ENCODE data around the gene BPTF. TPM values are rescaled to one million over a fixed set of nuclear protein-coding genes. Genes with fewer than 3 reads are reported as not detected.
"Not testable (repeated sequence)": the region's sequence is repeated elsewhere in the genome, so short reads cannot be mapped to it uniquely, and the experiment has no call there.

The BPTF gene
- polyA plus RNA-seq, 1 of the 3 experiments (the other 2 are of a cell fraction): 61.4 TPM

DNA sequence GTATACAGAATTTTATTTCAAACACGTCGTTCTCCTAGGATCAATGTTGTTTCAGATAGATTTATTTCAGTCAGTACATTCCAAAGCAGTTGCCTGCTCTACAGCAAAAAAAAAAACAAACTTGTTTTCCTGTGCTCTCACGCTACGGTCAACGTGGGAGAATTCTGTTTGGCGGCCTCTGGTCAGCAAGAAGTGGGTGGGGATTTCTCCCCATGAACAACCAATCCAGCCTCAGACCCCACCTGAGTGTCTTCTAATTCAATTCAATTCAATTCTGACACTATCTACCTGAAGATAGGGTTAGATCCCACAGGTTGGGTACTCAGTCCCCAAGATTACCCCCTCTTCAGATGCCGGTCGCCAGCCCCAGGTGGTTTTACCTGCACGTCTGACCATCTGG lies 148.9 kb downstream of the BPTF start:
- no peak for DNase-seq
- CTCF ChIA-PET: interaction anchor here (0.6 to 0.8 kb wide), 2 partner anchors 8 to 21 kb away, joined by 3 read pairs; no protein-coding TSS in a partner anchor
- no peaks in the 10 kb centered on the region for H3K79me2 ChIP-seq (ENCODE audit: insufficient read depth)
- no peaks in the 10 kb centered on the region for H3K27me3 ChIP-seq (ENCODE audit: insufficient read depth)
- no peak overlapping the region for H3K27ac ChIP-seq (ENCODE audit: low read depth in 2 of 2, low read length in 1 of 2)
- no peak overlapping the region for H3K4me3 ChIP-seq (ENCODE audit: low read depth in 2 of 2, low read length in 1 of 2)
- no peaks in the 10 kb centered on the region for H4K20me1 ChIP-seq (ENCODE audit: insufficient read depth)
- H3K4me2 ChIP-seq: no peak overlapping the region
- H3K9ac ChIP-seq: no peak overlapping the region
- H2AFZ ChIP-seq (ENCODE audit: low read depth): no peak overlapping the region
- peaks cover 4% of the 10 kb centered on the region for H3F3A ChIP-seq (replicated peaks; ENCODE audit: insufficient read depth)
- POLR2A ChIA-PET: interaction anchor here (0.6 to 1.0 kb wide), 2 partner anchors 12 to 19 kb away, joined by 3 read pairs; no protein-coding TSS in a partner anchor
- no peaks in the 10 kb centered on the region for H3K9me2 ChIP-seq
- no peaks in the 10 kb centered on the region for H3K4me1 ChIP-seq (ENCODE audit: control insufficient read depth in 1 of 2, insufficient read depth in 2 of 2, low read depth in 1 of 2, low read length in 1 of 2)
- WGBS (ENCODE audit: low lambda C conversion rate): 97% methylated on average over 9 of the region's 9 CpGs
- H3K9me3 ChIP-seq: no peaks in the 10 kb centered on the region
- no peak for TF ChIP-seq FOSL2 (IDR thresholded peaks at IDR 0.05; ENCODE audit: borderline replicate concordance, low read depth)
- no peak for TF ChIP-seq CHD2 (IDR thresholded peaks at IDR 0.05; ENCODE audit: low read length, partially characterized antibody)
- H3K36me3 ChIP-seq (replicated peaks in 1 of 2; ENCODE audit: control insufficient read depth in 1 of 2, insufficient read depth in 2 of 2, low read length in 1 of 2): peaks cover 28 to 76% of the 10 kb centered on the region in 2 experiments

- Histone ChIP-seq H3K27me3 (ENCODE audit: insufficient read depth) (no peaks in the 10 kb centered on the region), H3K9me3 (no peaks in the 10 kb centered on the region), H3F3A (replicated peaks; ENCODE audit: insufficient read depth) (peaks cover 4% of the 10 kb centered on the region), H3K4me1 (ENCODE audit: control insufficient read depth in 1 of 2, insufficient read depth in 2 of 2, low read depth in 1 of 2, low read length in 1 of 2) (no peaks in the 10 kb centered on the region), H3K4me2 (no peak overlapping the region), H3K27ac (ENCODE audit: low read depth in 2 of 2, low read length in 1 of 2) (no peak overlapping the region), H3K36me3 (replicated peaks in 1 of 2; ENCODE audit: control insufficient read depth in 1 of 2, insufficient read depth in 2 of 2, low read length in 1 of 2) (peaks cover 28 to 79% of the 10 kb centered on the region in 2 experiments), H2AFZ (ENCODE audit: low read depth) (no peak overlapping the region), H3K4me3 (ENCODE audit: low read depth in 2 of 2, low read length in 1 of 2) (no peak overlapping the region), H4K20me1 (ENCODE audit: insufficient read depth) (no peaks in the 10 kb centered on the region), H3K9me2 (no peaks in the 10 kb centered on the region), H3K79me2 (ENCODE audit: insufficient read depth) (no peaks in the 10 kb centered on the region), H3K9ac (no peak overlapping the region)
- WGBS (ENCODE audit: low lambda C conversion rate): 78% methylated on average over 8 of the region's 8 CpGs
- DNase-seq: no peak
- ChIA-PET CTCF (interaction anchor here (0.6 to 0.8 kb wide), 2 partner anchors 9 to 22 kb away, joined by 3 read pairs; no protein-coding TSS in a partner anchor), POLR2A (interaction anchor here (0.6 to 1.0 kb wide), 2 partner anchors 11 to 19 kb away, joined by 3 read pairs; no protein-coding TSS in a partner anchor)
- no peak for TF ChIP-seq RCOR1 (IDR thresholded peaks at IDR 0.05; ENCODE audit: low read length)
- TF ChIP-seq NRF1 (IDR thresholded peaks at IDR 0.05; ENCODE audit: low read depth, low read length): no peak
- no peak for TF ChIP-seq MAX (IDR thresholded peaks at IDR 0.05; ENCODE audit: low read depth)
- TF ChIP-seq TCF12 (IDR thresholded peaks at IDR 0.05): no peak
- no peak for TF ChIP-seq ZBTB33 (IDR thresholded peaks at IDR 0.05; ENCODE audit: borderline replicate concordance, low read depth)
- no peak for TF ChIP-seq RAD21 (IDR thresholded peaks at IDR 0.05; ENCODE audit: low read length)
- TF ChIP-seq IRF3 (IDR thresholded peaks at IDR 0.05; ENCODE audit: low read depth, low read length): no peak
- no peak for TF ChIP-seq FOXM1 (IDR thresholded peaks at IDR 0.05; ENCODE audit: low read depth)
- TF ChIP-seq GABPA (IDR thresholded peaks at IDR 0.05; ENCODE audit: low read depth): no peak
- TF ChIP-seq RFX5 (IDR thresholded peaks at IDR 0.05; ENCODE audit: low read length): no peak
- TF ChIP-seq JUND (IDR thresholded peaks at IDR 0.05): no peak
- no peak for TF ChIP-seq YY1 (IDR thresholded peaks at IDR 0.05; ENCODE audit: low read depth)
- TF ChIP-seq FOXJ3 (CRISPR knock-in tag; IDR thresholded peaks at IDR 0.05): no peak
- TF ChIP-seq TAF1 (IDR thresholded peaks at IDR 0.05; ENCODE audit: borderline replicate concordance, low read depth, low read length): no peak
These were observed 149.3 kb downstream of the BPTF start for GRCh38 chr17:67974598-67975066.

DNA sequence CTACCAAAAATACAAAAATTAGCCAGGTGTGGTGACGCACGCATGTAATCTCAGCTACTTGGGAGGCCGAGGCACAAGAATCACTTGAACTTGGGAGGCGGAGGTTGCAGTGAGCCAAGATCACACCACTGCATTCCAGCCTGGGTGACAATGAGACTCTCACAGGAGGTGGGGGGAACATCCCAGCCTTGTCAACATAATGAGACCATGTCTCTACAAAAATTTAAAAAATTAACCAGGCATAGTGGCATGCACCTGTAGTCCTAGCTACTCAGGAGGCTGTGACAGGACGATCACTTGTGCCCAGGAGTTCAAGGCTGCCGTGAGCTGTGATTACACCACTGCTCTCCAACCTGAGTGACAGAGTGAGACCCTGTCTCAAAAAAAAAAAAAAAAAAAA lies 151.0 kb downstream of the BPTF start:
- H3K4me3 ChIP-seq (ENCODE audit: low read depth in 2 of 2, low read length in 1 of 2); H2AFZ ChIP-seq (ENCODE audit: low read depth); H3K4me2 ChIP-seq; POLR2A ChIA-PET; H3K9ac ChIP-seq; H3K27me3 ChIP-seq (ENCODE audit: insufficient read depth); H3K27ac ChIP-seq (ENCODE audit: low read depth in 2 of 2, low read length in 1 of 2); H3K9me3 ChIP-seq; H4K20me1 ChIP-seq (ENCODE audit: insufficient read depth); H3K79me2 ChIP-seq (ENCODE audit: insufficient read depth); H3K9me2 ChIP-seq; H3F3A ChIP-seq (replicated peaks; ENCODE audit: insufficient read depth); H3K4me1 ChIP-seq (ENCODE audit: control insufficient read depth in 1 of 2, insufficient read depth in 2 of 2, low read depth in 1 of 2, low read length in 1 of 2); DNase-seq: not testable (repeated sequence)
- H3K36me3 ChIP-seq (replicated peaks in 1 of 2; ENCODE audit: control insufficient read depth in 1 of 2, insufficient read depth in 2 of 2, low read length in 1 of 2): peaks cover 32 to 78% of the 10 kb centered on the region in 2 experiments
- CTCF ChIA-PET: interaction anchor here (0.9 kb wide), 1 partner anchor 12 kb away, joined by 3 read pairs; no protein-coding TSS in a partner anchor
- 97% methylated on average over 6 of the region's 6 CpGs for WGBS (ENCODE audit: low lambda C conversion rate)

All from SK-N-SH (cell line).